HepG2 (cell line): Measurements from ENCODE around the gene ERMARD. TPM values are rescaled to one million over a fixed set of nuclear protein-coding genes. Genes with fewer than 3 reads are reported as not detected.

Source experiments
- ATAD3A ChIP-seq: sonication (generic); formaldehyde crosslinking; IDR thresholded peaks from 2 replicates; pipeline ENCODE4 v1.4.0; 2020; ENCODE audit warnings: missing genetic modification reagents
- DMAP1 ChIP-seq: IDR thresholded peaks from 2 replicates; pipeline ENCODE4 v1.6.1; 2016
- FOXK2 ChIP-seq: fragments of 450-650 bp; IDR thresholded peaks from 2 replicates; pipeline ENCODE4 v1.6.1; 2016
- HMGA1 ChIP-seq: sonication (generic); formaldehyde crosslinking; conservative IDR thresholded peaks from 2 replicates; pipeline ENCODE4 v1.4.0; 2020; ENCODE audit warnings: missing genetic modification reagents
- HNF1A ChIP-seq, 2 experiments: sonication (generic) in 1 of 2; formaldehyde crosslinking in 1 of 2; IDR thresholded peaks; 2 replicates each; pipeline versions ENCODE4 v1.4.0 to v1.6.1; 2016 to 2020; ENCODE audit warnings: borderline replicate concordance in 1 of 2, low read depth in 1 of 2, mild to moderate bottlenecking in 1 of 2, missing genetic modification reagents in 1 of 2
- HNRNPUL1 ChIP-seq: fragments of 200-400 bp; formaldehyde crosslinking; IDR thresholded peaks from 2 replicates; pipeline ENCODE4 v1.6.1; 2017; ENCODE audit warnings: low read depth, mild to moderate bottlenecking, low read length, moderate library complexity
- HOXA9 ChIP-seq: sonication (generic); formaldehyde crosslinking; IDR thresholded peaks from 2 replicates; pipeline ENCODE4 v1.8.1; 2022; ENCODE audit warnings: missing genetic modification reagents, mild to moderate bottlenecking, moderate library complexity, borderline replicate concordance
- IKZF5 ChIP-seq: IDR thresholded peaks from 2 replicates; pipeline ENCODE4 v1.6.1; 2018; ENCODE audit warnings: missing genetic modification reagents, mild to moderate bottlenecking, missing compliant biosample characterization
- SP5 ChIP-seq: IDR thresholded peaks from 2 replicates; pipeline ENCODE4 v1.6.1; 2016; ENCODE audit warnings: low read depth, borderline replicate concordance
- THAP8 ChIP-seq: sonication (generic); formaldehyde crosslinking; IDR thresholded peaks from 2 replicates; pipeline ENCODE4 v1.5.1; 2020; ENCODE audit warnings: missing genetic modification reagents, mild to moderate bottlenecking, borderline replicate concordance
- ZBTB46 ChIP-seq: sonication (generic); formaldehyde crosslinking; IDR thresholded peaks from 2 replicates; pipeline ENCODE4 v1.4.0; 2020; ENCODE audit warnings: mild to moderate bottlenecking, missing genetic modification reagents, borderline replicate concordance
- ZBTB8A ChIP-seq: sonication (generic); formaldehyde crosslinking; IDR thresholded peaks from 2 replicates; pipeline ENCODE4 v1.4.0; 2020; ENCODE audit warnings: mild to moderate bottlenecking, low read depth, missing genetic modification reagents, borderline replicate concordance
- ZFP1 ChIP-seq: IDR thresholded peaks from 2 replicates; pipeline ENCODE4 v1.6.1; 2016
- ZFP82 ChIP-seq: sonication (generic); formaldehyde crosslinking; IDR thresholded peaks from 2 replicates; pipeline ENCODE4 v1.5.1; 2020; ENCODE audit warnings: mild to moderate bottlenecking, missing genetic modification reagents, borderline replicate concordance
- ZFP91 ChIP-seq: sonication (generic); formaldehyde crosslinking; IDR thresholded peaks from 2 replicates; pipeline ENCODE4 v1.9.0; 2022; ENCODE audit warnings: missing genetic modification reagents, mild to moderate bottlenecking, borderline replicate concordance
- ZNF230 ChIP-seq: sonication (generic); formaldehyde crosslinking; IDR thresholded peaks from 2 replicates; pipeline ENCODE4 v1.4.0; 2020; ENCODE audit warnings: mild to moderate bottlenecking, missing genetic modification reagents
- ZNF282 ChIP-seq: fragments of 450-650 bp; IDR thresholded peaks from 2 replicates; pipeline ENCODE4 v1.6.1; 2018; ENCODE audit not compliant: partially characterized antibody
- ZNF460 ChIP-seq: sonication (generic); formaldehyde crosslinking; IDR thresholded peaks from 2 replicates; pipeline ENCODE4 v1.5.1; 2020; ENCODE audit warnings: missing genetic modification reagents, mild to moderate bottlenecking, borderline replicate concordance
- ZNF737 ChIP-seq: sonication (generic); formaldehyde crosslinking; IDR thresholded peaks from 2 replicates; pipeline ENCODE4 v1.5.0; 2020; ENCODE audit warnings: missing genetic modification reagents, mild to moderate bottlenecking, borderline replicate concordance
- ZNF879 ChIP-seq: sonication (generic); formaldehyde crosslinking; IDR thresholded peaks from 2 replicates; pipeline ENCODE4 v1.8.1; 2023; ENCODE audit warnings: missing genetic modification reagents
- polyA plus RNA-seq, 8 experiments: library from polyadenylated mRNA; depleted of rRNA in 3 of 8; stranded (reverse) in 7 of 8; unstranded in 1 of 8; fragments of >200 nt; fragmentation: Illumina TruSeq in 4 of 8; extraction: Trizol in 4 of 8; gene quantifications; 2 replicates each; pipeline versions ENCODE4 v1.2.1 to v1.2.3, GENCODE V29; 2011 to 2016; ENCODE audit warnings: low read depth in 4 of 8, missing spikeins in 1 of 8, mixed read lengths in 1 of 8; ENCODE audit not compliant: insufficient read depth in 1 of 8
- total RNA-seq, 5 experiments: library from RNA; depleted of rRNA; stranded (reverse); fragments of >200 nt; fragmentation: Illumina TruSeq; extraction: Trizol; gene quantifications; 2 replicates each; pipeline ENCODE4 v1.2.3, GENCODE V29; 2016; ENCODE audit warnings: low read depth in 1 of 5

The ERMARD gene
- total and polyA plus RNA-seq, 2 of the 13 experiments (the other 11 are each of a cell fraction or from before 2014, with no cell fraction given) = 8.8 to 10.7 TPM

GRCh38 chr6:169724494-169725124, 26.8 kb upstream of the ERMARD start, which contains the start of gene PHF10 (continued):
- TF ChIP-seq HNF1A (IDR thresholded peaks at IDR 0.05; ENCODE audit: low read depth) (no peak), HNF1A (CRISPR knock-in tag; IDR thresholded peaks at IDR 0.05; ENCODE audit: borderline replicate concordance) (no peak), IKZF5 (CRISPR knock-in tag) (no peak; the same call in 1 of the 2 replicates), FOXK2 (no peak), ZNF230 (peak; percentile 91; the same call in 1 of the 2 replicates), ZFP82 (CRISPR knock-in tag) (peak; percentile 88; the same call in 1 of the 2 replicates), ZFP1 (CRISPR knock-in tag) (no peak; the same call in 1 of the 2 replicates), HOXA9 (peak; percentile 98), HMGA1 (CRISPR knock-in tag) (no peak), ATAD3A (CRISPR knock-in tag) (no peak), ZBTB46 (CRISPR knock-in tag) (no peak; the same call in 1 of the 2 replicates), ZFP91 (CRISPR knock-in tag) (peak; percentile 93; the same call in 1 of the 2 replicates), ZNF282 (no peak), ZNF460 (CRISPR knock-in tag) (0 out of 2 replicates have a peak, but pooled peaks have one; percentile 37), DMAP1 (CRISPR knock-in tag) (peak; percentile 91), ZNF737 (CRISPR knock-in tag) (no peak), HNRNPUL1 (no peak), THAP8 (CRISPR knock-in tag) (peak; percentile 82), ZBTB8A (CRISPR knock-in tag) (no peak; the same call in 1 of the 2 replicates), SP5 (no peak), ZNF879 (peak; percentile 84; the same call in 1 of the 2 replicates)
